SK-N-SH (cell line): ENCODE results near the gene THEM5. TPM values are rescaled to one million over a fixed set of nuclear protein-coding genes. Genes with fewer than 3 reads are reported as not detected.

Experiments
- CTCF ChIA-PET: fragments of 300-600, 350-600 bp; formaldehyde crosslinking; extraction: SDS; loops from one replicate; lab custom pipeline; 2021; lab: Yijun Ruan, JAX
- POLR2A ChIA-PET: fragments of 350-600 bp; sonication (Branson Sonifier 250); formaldehyde crosslinking; extraction: SDS; loops from one replicate; lab custom pipeline; 2020; ENCODE audit warnings: antibody characterized with exemption, inconsistent platforms; lab: Yijun Ruan, JAX
- DNase-seq: peaks from one replicate; pipeline ENCODE4 v3.0.0; 2012
- H2AFZ ChIP-seq: fragments of 200-600 bp; sonication (generic); 2 replicates; pipeline ENCODE4 v1.8.1; 2016; ENCODE audit warnings: antibody characterized with exemption, mild to moderate bottlenecking, low read depth
- H3F3A ChIP-seq: fragments of 200-600 bp; sonication (generic); replicated peaks from 2 replicates; pipeline ENCODE3; 2016; ENCODE audit warnings: antibody characterized with exemption, mild to moderate bottlenecking; ENCODE audit not compliant: insufficient read depth
- H3K27ac ChIP-seq, 2 experiments: fragments of 200-500 bp in 1 of 2; fragments of 200-600 bp in 1 of 2; sonication (Bioruptor generic) in 1 of 2; sonication (generic), shearing (Covaris generic) in 1 of 2; 2 replicates each; pipeline versions ENCODE4 v1.5.1 to v1.6.1; 2014 to 2016; ENCODE audit warnings: low read depth in 2 of 2, inconsistent platforms in 1 of 2, low read length in 1 of 2, mild to moderate bottlenecking in 1 of 2, mixed read lengths in 1 of 2
- H3K27me3 ChIP-seq: fragments of 200-600 bp; sonication (generic), shearing (Covaris generic); 2 replicates; pipeline ENCODE4 v1.6.1; 2016; ENCODE audit warnings: mixed run types; ENCODE audit not compliant: insufficient read depth
- H3K36me3 ChIP-seq, 2 experiments: fragments of 200-500 bp in 1 of 2; fragments of 200-600 bp in 1 of 2; sonication (Bioruptor generic) in 1 of 2; sonication (generic) in 1 of 2; replicated peaks in 1 of 2; 2 replicates each; pipeline versions ENCODE3 to v1.5.1; 2014 to 2016; ENCODE audit warnings: low read length in 1 of 2, mild to moderate bottlenecking in 1 of 2; ENCODE audit not compliant: insufficient read depth in 2 of 2, control insufficient read depth in 1 of 2
- H3K4me1 ChIP-seq, 2 experiments: fragments of 200-500 bp in 1 of 2; fragments of 200-600 bp in 1 of 2; sonication (Bioruptor generic) in 1 of 2; sonication (generic), shearing (Covaris generic) in 1 of 2; 2 replicates each; pipeline versions ENCODE4 v1.5.1 to v1.6.1; 2014 to 2016; ENCODE audit warnings: low read depth in 1 of 2, low read length in 1 of 2, mixed run types in 1 of 2; ENCODE audit not compliant: insufficient read depth in 2 of 2, control insufficient read depth in 1 of 2
- H3K4me2 ChIP-seq: fragments of 200-600 bp; sonication (generic), shearing (Covaris generic); 2 replicates; pipeline ENCODE4 v1.6.1; 2017; ENCODE audit warnings: mixed run types
- H3K4me3 ChIP-seq, 2 experiments: fragments of 200-500 bp in 1 of 2; fragments of 200-600 bp in 1 of 2; sonication (Bioruptor generic) in 1 of 2; sonication (generic), shearing (Covaris generic) in 1 of 2; 2 replicates each; pipeline versions ENCODE4 v1.5.1 to v1.8.1; 2014 to 2016; ENCODE audit warnings: low read depth in 2 of 2, inconsistent platforms in 1 of 2, low read length in 1 of 2, mild to moderate bottlenecking in 1 of 2, mixed read lengths in 1 of 2, moderate library complexity in 1 of 2
- H3K79me2 ChIP-seq: fragments of 200-600 bp; sonication (generic); 2 replicates; pipeline ENCODE4 v1.8.1; 2017; ENCODE audit warnings: mild to moderate bottlenecking; ENCODE audit not compliant: insufficient read depth
- H3K9ac ChIP-seq: fragments of 200-600 bp; sonication (generic); 2 replicates; pipeline ENCODE4 v1.6.1; 2017; ENCODE audit warnings: mixed run types
- H3K9me2 ChIP-seq: fragments of 200-600 bp; sonication (generic); 2 replicates; pipeline ENCODE4 v1.6.1; 2017; ENCODE audit warnings: mixed run types
- H3K9me3 ChIP-seq: fragments of 200-600 bp; sonication (generic); 2 replicates; pipeline ENCODE4 v1.6.1; 2017; ENCODE audit warnings: mixed run types, mild to moderate bottlenecking, moderate library complexity
- H4K20me1 ChIP-seq: fragments of 200-600 bp; sonication (generic); 2 replicates; pipeline ENCODE4 v1.6.1; 2017; ENCODE audit warnings: mild to moderate bottlenecking, mixed run types; ENCODE audit not compliant: insufficient read depth
- CTCF ChIP-seq: fragments of 200-600 bp; sonication (generic); IDR thresholded peaks from 2 replicates; pipeline ENCODE4 v1.6.1; 2017; ENCODE audit warnings: antibody characterized with exemption, mild to moderate bottlenecking, moderate library complexity
- EP300 ChIP-seq, 2 experiments: IDR thresholded peaks; 2 replicates each; pipeline versions ENCODE4 v1.4.0 to v1.6.1; 2012; ENCODE audit warnings: borderline replicate concordance in 1 of 2, low read depth in 1 of 2, low read length in 1 of 2
- FOXJ3 ChIP-seq: sonication (generic); formaldehyde crosslinking; IDR thresholded peaks from 2 replicates; pipeline ENCODE4 v1.5.1; 2020; ENCODE audit warnings: mild to moderate bottlenecking, missing genetic modification reagents
- JUND ChIP-seq: IDR thresholded peaks from 2 replicates; pipeline ENCODE4 v1.4.0; 2012
- MAX ChIP-seq: IDR thresholded peaks from 2 replicates; pipeline ENCODE4 v1.4.0; 2012; ENCODE audit warnings: low read depth
- MXI1 ChIP-seq: IDR thresholded peaks from 2 replicates; pipeline ENCODE4 v1.6.1; 2012; ENCODE audit warnings: mild to moderate bottlenecking, low read depth, low read length, improper control_type of control experiment
- RAD21 ChIP-seq: IDR thresholded peaks from 2 replicates; pipeline ENCODE4 v1.6.1; 2012; ENCODE audit warnings: mild to moderate bottlenecking, low read length
- REST ChIP-seq: IDR thresholded peaks from 2 replicates; pipeline ENCODE4 v1.6.1; 2012; ENCODE audit warnings: mild to moderate bottlenecking, low read depth, low read length, moderate library complexity
- SMC3 ChIP-seq: IDR thresholded peaks from 2 replicates; pipeline ENCODE4 v1.6.1; 2012; ENCODE audit warnings: low read depth, low read length, improper control_type of control experiment
- USF1 ChIP-seq: IDR thresholded peaks from 2 replicates; pipeline ENCODE4 v1.4.0; 2012; ENCODE audit warnings: low read depth, borderline replicate concordance
- YY1 ChIP-seq: IDR thresholded peaks from 2 replicates; pipeline ENCODE4 v1.4.0; 2012; ENCODE audit warnings: low read depth, mild to moderate bottlenecking
- ZBTB33 ChIP-seq: IDR thresholded peaks from 2 replicates; pipeline ENCODE4 v1.4.0; 2012; ENCODE audit warnings: low read depth, borderline replicate concordance
- WGBS: methylation state at CpG from one replicate; pipeline ENCODE4 v1.1.6; 2017; ENCODE audit warnings: low lambda C conversion rate; 5-methylcytosine and 5-hydroxymethylcytosine counted together
- polyA plus RNA-seq, 3 experiments: library from polyadenylated mRNA; depleted of rRNA; stranded (reverse); fragments of >200 nt; gene quantifications; 2 replicates each; pipeline ENCODE4 v1.2.3, GENCODE V29; 2012

Gene THEM5
- polyA plus RNA-seq, 1 of the 3 experiments (the other 2 are of a cell fraction) = not detected

- POLR2A ChIA-PET = interaction anchor here (1.8 kb wide), 1 partner anchor 10 kb away, joined by 6 read pairs; no protein-coding TSS in a partner anchor
- Histone ChIP-seq H3F3A (no peaks in the 10 kb centered on the region), H3K27me3 (no peaks in the 10 kb centered on the region), H3K36me3 (no peaks in the 10 kb centered on the region), H3K4me1 (peaks cover 0 to 39% of the 10 kb centered on the region in 2 experiments; a peak in 1 of 4 replicates), H3K4me2 (no peak overlapping the region), H3K27ac (peak overlapping the region in 1 of 2 experiments; percentile 45; a peak in 1 of 4 replicates), H3K9me2 (no peaks in the 10 kb centered on the region), H4K20me1 (no peaks in the 10 kb centered on the region)
- peak; percentile 57 for DNase-seq
- 38% methylated on average over 8 of the region's 10 CpGs for WGBS
- no peak for TF ChIP-seq SMC3
- no peak for TF ChIP-seq USF1
- no peak for TF ChIP-seq CTCF
- no peak for TF ChIP-seq YY1
- TF ChIP-seq MAX = peak; percentile 67
- TF ChIP-seq ZBTB33 = no peak
- TF ChIP-seq REST = no peak
- TF ChIP-seq FOXJ3 (CRISPR knock-in tag) = no peak
- TF ChIP-seq JUND = no peak
- no peak for TF ChIP-seq RAD21
- no peak for TF ChIP-seq EP300 (IDR thresholded peaks at IDR 0.05; ENCODE audit: borderline replicate concordance in 1 of 2, low read depth in 1 of 2, low read length in 1 of 2)
- peak; percentile 55; the same call in 1 of the 2 replicates for TF ChIP-seq MXI1
- TF ChIP-seq, all 33 proteins: peak for 2
- Histone ChIP-seq H3K9ac (no peak overlapping the region), H3K4me3 (no peak overlapping the region), H2AFZ (no peak overlapping the region), H3K79me2 (no peaks in the 10 kb centered on the region), H3K9me3 (no peaks in the 10 kb centered on the region)
- CTCF ChIA-PET = interaction anchor here (0.7 to 1.3 kb wide), 5 partner anchors 11 to 299 kb away, joined by 3 to 6 read pairs (median 4); partner anchors contain the start of gene CELF3
Measured at GRCh38 chr1:151832318-151832980, 21.1 kb downstream of the THEM5 start.
